Transverse colon (tissue), 4 donors: ENCODE measurements around the gene SNX6. TPM values are rescaled to one million over a fixed set of nuclear protein-coding genes. Genes with fewer than 3 reads are reported as not detected.

Source experiments
- DNase-seq: peaks from one replicate; pipeline ENCODE4 v3.0.0-alpha.2; 2019
- H3K27ac ChIP-seq, 4 donors: fragments of 200-600 bp; sonication (generic); 2 replicates each; pipeline ENCODE4 v1.5.1; 2016 to 2018; ENCODE audit warnings: inconsistent platforms in 4 of 4
- H3K27me3 ChIP-seq: fragments of 200-600 bp; sonication (generic); 2 replicates; pipeline ENCODE4 v1.5.1; 2017; ENCODE audit warnings: inconsistent platforms
- H3K36me3 ChIP-seq, 4 donors: fragments of 200-600 bp; sonication (generic); 2 replicates each; pipeline ENCODE4 v1.5.1; 2017 to 2019; ENCODE audit warnings: inconsistent platforms in 4 of 4
- H3K4me1 ChIP-seq, 4 donors: fragments of 200-600 bp; sonication (generic); 2 replicates each; pipeline ENCODE4 v1.5.1; 2017 to 2020; ENCODE audit warnings: inconsistent platforms in 4 of 4
- H3K4me3 ChIP-seq, 4 donors: fragments of 200-600 bp; sonication (generic); 1 replicate in 1 of 4; 2 replicates in 3 of 4; pipeline versions ENCODE4 v1.5.1 to v1.6.1; 2017 to 2019; ENCODE audit warnings: inconsistent platforms in 4 of 4
- H3K9me3 ChIP-seq, 2 donors: fragments of 200-600 bp; sonication (generic); 2 replicates each; pipeline ENCODE4 v1.5.1; 2017 to 2019; ENCODE audit warnings: inconsistent platforms in 2 of 2
- EP300 ChIP-seq: sonication (generic); formaldehyde crosslinking; IDR thresholded peaks from one replicate; pipeline ENCODE4 v1.6.1; 2017; ENCODE audit warnings: antibody characterized with exemption, low read depth
- POLR2A ChIP-seq: fragments of 450-650 bp; IDR thresholded peaks from one replicate; pipeline ENCODE4 v1.6.1; 2016; ENCODE audit warnings: antibody characterized with exemption, mild to moderate bottlenecking, moderate library complexity
- POLR2AphosphoS5 ChIP-seq, 3 donors: sonication (generic); formaldehyde crosslinking; IDR thresholded peaks; one replicate each; pipeline ENCODE4 v1.6.1; 2016; ENCODE audit warnings: antibody characterized with exemption in 3 of 3
- WGBS, 2 donors: methylation state at CpG; one replicate each; pipeline ENCODE4 v1.1.5; 2018; ENCODE audit warnings: low coverage in 1 of 2; 5-methylcytosine and 5-hydroxymethylcytosine counted together
- in situ Hi-C, 4 donors: fragments of 200-750 bp; cut with MboI; loops; one replicate each; pipeline versions ENCODE4 v1.15.0 to v1.15.1; 2017; ENCODE audit warnings: low sequenced_read_pairs in 3 of 4, low pct_ligation_motif_present in 1 of 4, low pct_unique_long_range_greater_than_20kb in 1 of 4
- intact Hi-C: fragments of 100-400 bp; cut with DNase I; formaldehyde crosslinking; loops from one replicate; pipeline ENCODE4 v1.15.1; 2023; ENCODE audit warnings: low total_unique reads
- total RNA-seq, 4 donors: library from RNA; depleted of rRNA; stranded (reverse); fragments of >200 nt; gene quantifications; one replicate each; pipeline ENCODE4 v1.1.0, GENCODE V29; 2016
- TF ChIP-seq, protein P1 (sequence below), 5 experiments: fragments of 200-600 bp in 3 of 5; fragments of 450-650 bp in 2 of 5; sonication (generic) in 3 of 5; IDR thresholded peaks; 1 replicate in 2 of 5; 2 replicates in 3 of 5; pipeline ENCODE4 v1.5.1; 2016 to 2017; ENCODE audit warnings: antibody characterized with exemption in 5 of 5, inconsistent platforms in 3 of 5, mild to moderate bottlenecking in 2 of 5, moderate library complexity in 1 of 5

The SNX6 gene
- total RNA-seq, 4 donors from 2014 or later, result 45.6 to 157 (median 118) TPM

DNA sequence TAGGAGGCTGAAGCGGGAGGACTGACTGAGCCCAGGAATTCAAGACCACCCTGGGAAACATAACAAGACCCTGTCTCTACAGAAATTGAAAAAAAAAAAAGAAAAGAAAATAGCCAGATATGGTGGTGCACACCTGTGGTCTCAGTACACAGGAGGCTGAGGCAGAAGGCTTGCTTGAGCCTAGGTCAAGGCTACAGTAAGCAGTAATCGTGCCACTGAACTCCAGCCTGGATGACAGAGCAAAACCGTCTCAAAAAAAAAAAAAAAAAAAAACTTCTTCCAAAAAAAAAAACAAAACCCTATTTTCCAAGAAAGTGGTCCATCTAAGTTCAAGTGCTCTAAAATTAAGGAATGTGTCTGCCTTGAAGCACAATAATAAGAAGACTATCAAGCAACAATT lies 19.8 kb downstream of the SNX6 start:
- H3K27ac ChIP-seq, result no peak overlapping the region
- intact Hi-C loops, result no loop called here
- in situ Hi-C loops, result no loop called here

DNA sequence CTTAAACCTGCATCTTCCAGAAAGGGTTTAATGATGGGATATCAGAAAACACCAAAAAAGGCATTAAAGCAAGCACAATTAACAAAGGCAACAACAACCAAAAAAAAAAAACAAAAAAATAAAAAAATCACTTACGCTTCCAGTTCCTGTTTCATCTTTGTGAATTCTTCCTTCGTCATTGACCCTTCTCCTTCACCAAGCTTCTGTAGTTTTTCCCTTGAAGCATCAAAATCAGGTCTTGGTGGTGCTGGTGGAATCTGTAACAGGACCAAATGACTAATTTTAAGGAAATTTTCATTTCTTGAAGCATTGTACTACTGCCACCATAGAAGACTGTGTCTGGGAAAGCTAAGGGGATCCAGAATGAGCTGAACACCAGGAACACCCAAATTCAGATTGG lies 24.5 kb downstream of the SNX6 start:
- Histone ChIP-seq H3K36me3 (peaks cover 1 to 84% (median 43%) of the 10 kb centered on the region in 4 donors), H3K4me3 (no peak overlapping the region), H3K9me3 (no peaks in the 10 kb centered on the region), H3K4me1 (no peaks in the 10 kb centered on the region), H3K27ac (peak overlapping the region in 1 of 4 donors; percentile 9), H3K27me3 (no peaks in the 10 kb centered on the region)
- TF ChIP-seq POLR2AphosphoS5 (IDR thresholded peaks at IDR 0.05), result no peak
- TF ChIP-seq EP300, result no peak
- TF ChIP-seq POLR2A, result no peak
- TF ChIP-seq, protein P1, sequence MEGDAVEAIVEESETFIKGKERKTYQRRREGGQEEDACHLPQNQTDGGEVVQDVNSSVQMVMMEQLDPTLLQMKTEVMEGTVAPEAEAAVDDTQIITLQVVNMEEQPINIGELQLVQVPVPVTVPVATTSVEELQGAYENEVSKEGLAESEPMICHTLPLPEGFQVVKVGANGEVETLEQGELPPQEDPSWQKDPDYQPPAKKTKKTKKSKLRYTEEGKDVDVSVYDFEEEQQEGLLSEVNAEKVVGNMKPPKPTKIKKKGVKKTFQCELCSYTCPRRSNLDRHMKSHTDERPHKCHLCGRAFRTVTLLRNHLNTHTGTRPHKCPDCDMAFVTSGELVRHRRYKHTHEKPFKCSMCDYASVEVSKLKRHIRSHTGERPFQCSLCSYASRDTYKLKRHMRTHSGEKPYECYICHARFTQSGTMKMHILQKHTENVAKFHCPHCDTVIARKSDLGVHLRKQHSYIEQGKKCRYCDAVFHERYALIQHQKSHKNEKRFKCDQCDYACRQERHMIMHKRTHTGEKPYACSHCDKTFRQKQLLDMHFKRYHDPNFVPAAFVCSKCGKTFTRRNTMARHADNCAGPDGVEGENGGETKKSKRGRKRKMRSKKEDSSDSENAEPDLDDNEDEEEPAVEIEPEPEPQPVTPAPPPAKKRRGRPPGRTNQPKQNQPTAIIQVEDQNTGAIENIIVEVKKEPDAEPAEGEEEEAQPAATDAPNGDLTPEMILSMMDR (IDR thresholded peaks at IDR 0.05), result no peak
- no peak for DNase-seq
- 87% methylated on average over 2 of the region's 2 CpGs; no CpG with 5 or more reads in 1 of the 2 donors for WGBS, 2 donors
- in situ Hi-C loops, result no loop called here
- intact Hi-C loops, result no loop called here

More for the DNA sequence above, 19.8 kb downstream of the SNX6 start:
- TF ChIP-seq, protein P1 (IDR thresholded peaks at IDR 0.05), result no peak
- TF ChIP-seq POLR2AphosphoS5 (IDR thresholded peaks at IDR 0.05), result no peak
- TF ChIP-seq POLR2A, result no peak
- TF ChIP-seq EP300, result no peak
- DNase-seq, result no peak
- H3K36me3 ChIP-seq, result peaks cover 0 to 42% (median 21%) of the 10 kb centered on the region in 4 donors
- H3K4me1 ChIP-seq, result no peaks in the 10 kb centered on the region
- no peaks in the 10 kb centered on the region for H3K9me3 ChIP-seq
- 66 to 75% methylated on average over 2 to 3 of the region's 3 CpGs for WGBS, 2 donors
- H3K27me3 ChIP-seq, result no peaks in the 10 kb centered on the region
- no peak overlapping the region for H3K4me3 ChIP-seq

DNA sequence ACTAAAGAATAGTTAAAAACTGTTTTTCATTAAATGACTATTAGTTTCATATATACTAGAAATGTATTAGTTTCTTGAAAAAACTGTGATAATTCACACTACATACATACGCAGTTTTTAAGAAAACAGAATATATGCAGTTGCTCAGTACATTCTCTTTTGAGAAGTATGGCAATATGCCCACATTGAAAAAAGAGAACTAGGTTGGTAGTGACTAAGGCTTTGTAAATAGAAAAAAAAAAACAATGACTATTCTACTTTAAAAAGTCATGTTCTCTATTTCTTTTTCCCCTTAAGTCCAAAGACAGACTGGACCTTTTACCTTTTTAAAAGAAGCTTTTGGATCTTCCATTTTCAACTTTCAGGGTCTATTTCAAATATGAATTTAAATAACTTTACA lies 25.0 kb downstream of the SNX6 start:
- DNase-seq, result no peak
- Histone ChIP-seq H3K36me3 (peaks cover 1 to 89% (median 46%) of the 10 kb centered on the region in 4 donors), H3K4me1 (no peaks in the 10 kb centered on the region), H3K9me3 (no peaks in the 10 kb centered on the region), H3K27me3 (no peaks in the 10 kb centered on the region), H3K4me3 (no peak overlapping the region), H3K27ac (no peak overlapping the region)
- intact Hi-C loops (no loop called here), in situ Hi-C loops (no loop called here)
- WGBS, 2 donors, result 84 to 86% methylated on average over 1 of the region's 1 CpG
- TF ChIP-seq EP300, result no peak
- TF ChIP-seq POLR2A, result no peak
- TF ChIP-seq, protein P1 (IDR thresholded peaks at IDR 0.05), result no peak
- no peak for TF ChIP-seq POLR2AphosphoS5 (IDR thresholded peaks at IDR 0.05)

DNA sequence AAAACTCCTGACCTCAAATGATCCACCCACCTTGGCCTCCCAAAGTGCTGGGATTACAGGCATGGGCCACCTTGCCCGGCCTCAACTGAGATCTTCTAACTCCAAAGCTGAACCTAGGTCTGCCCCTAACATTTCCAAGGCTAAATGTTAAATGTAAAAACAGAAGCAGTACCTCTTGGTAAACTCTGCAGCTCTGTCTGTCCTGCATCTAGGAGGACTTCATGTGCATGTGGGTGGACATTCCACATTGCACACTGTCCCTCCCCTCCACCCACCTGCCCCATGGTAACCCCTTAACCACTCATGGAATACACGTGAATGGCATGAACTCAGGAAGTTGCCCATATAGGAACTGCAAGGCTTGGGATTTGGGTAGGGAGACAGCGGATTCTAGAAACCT lies 33.1 kb downstream of the SNX6 start:
- Histone ChIP-seq H3K4me1 (no peaks in the 10 kb centered on the region), H3K27ac (no peak overlapping the region), H3K4me3 (no peak overlapping the region), H3K9me3 (no peaks in the 10 kb centered on the region), H3K27me3 (no peaks in the 10 kb centered on the region), H3K36me3 (peaks cover 0 to 93% (median 43%) of the 10 kb centered on the region in 4 donors)
- intact Hi-C loops, result no loop called here
- TF ChIP-seq, protein P1 (IDR thresholded peaks at IDR 0.05), result no peak
- TF ChIP-seq POLR2AphosphoS5 (IDR thresholded peaks at IDR 0.05), result no peak
- TF ChIP-seq POLR2A, result no peak
- no peak for TF ChIP-seq EP300
- in situ Hi-C loops, result no loop called here
- no peak for DNase-seq
- WGBS, 2 donors, result 80 to 86% methylated on average over 2 to 3 of the region's 3 CpGs
